ENCODE results near the gene COL15A1.

COL15A1 gene

GRCh38 chr9:99101812-99102211 lies 158.1 kb downstream of the COL15A1 start:
- H3K27ac ChIP-seq, result no peak overlapping the region
- TF ChIP-seq CTCF (IDR thresholded peaks at IDR 0.05) (no peak), ZFX (IDR thresholded peaks at IDR 0.05; ENCODE audit: borderline replicate concordance) (no peak)

- H3K27ac ChIP-seq, result no peak overlapping the region
Measured at GRCh38 chr9:99103054-99103895, 159.6 kb downstream of the COL15A1 start.

GRCh38 chr9:99103901-99104458 lies 160.3 kb downstream of the COL15A1 start:
- no peak overlapping the region for H3K27ac ChIP-seq

More at GRCh38 chr9:99103054-99103895, 159.6 kb downstream of the COL15A1 start:
- no peak for TF ChIP-seq CTCF (IDR thresholded peaks at IDR 0.05)
- no peak for TF ChIP-seq ZFX (IDR thresholded peaks at IDR 0.05; ENCODE audit: borderline replicate concordance)

GRCh38 chr9:99104459-99105151 lies 160.9 kb downstream of the COL15A1 start, which contains the start of gene TGFBR1:
TSS of gene TGFBR1 (plus strand) at chr9:99105113. CDS start at chr9:99105206, 93 bp downstream.
- peak within 1 kb of the TSS; percentile 31; the same call in 1 of the 2 replicates for H3K27ac ChIP-seq
- no peak for TF ChIP-seq CTCF (IDR thresholded peaks at IDR 0.05)
- TF ChIP-seq ZFX (IDR thresholded peaks at IDR 0.05; ENCODE audit: borderline replicate concordance), result no peak

More at GRCh38 chr9:99103901-99104458, 160.3 kb downstream of the COL15A1 start:
- no peak for TF ChIP-seq ZFX (IDR thresholded peaks at IDR 0.05; ENCODE audit: borderline replicate concordance)
- TF ChIP-seq CTCF (IDR thresholded peaks at IDR 0.05), result no peak

- TF ChIP-seq CTCF (IDR thresholded peaks at IDR 0.05) (peak; percentile 10; the same call in 1 of the 2 replicates), ZFX (IDR thresholded peaks at IDR 0.05; ENCODE audit: borderline replicate concordance) (no peak)
- H3K27ac ChIP-seq, result peak overlapping the region; percentile 31; the same call in 1 of the 2 replicates
Measured at GRCh38 chr9:99105152-99106043, 161.7 kb downstream of the COL15A1 start.

- TF ChIP-seq ZFX (IDR thresholded peaks at IDR 0.05; ENCODE audit: borderline replicate concordance) (no peak), CTCF (IDR thresholded peaks at IDR 0.05) (no peak)
- no peak overlapping the region for H3K27ac ChIP-seq
Measured at GRCh38 chr9:99106044-99106375, 162.3 kb downstream of the COL15A1 start.
